GM18868 (cell line): ENCODE measurements around the gene PIP4K2A.
"Not testable (repeated sequence)": the region's sequence is repeated elsewhere in the genome, so short reads cannot be mapped to it uniquely, and the experiment has no call there.

Experiments
- ATAC-seq: cut with Tn5 transposase; IDR thresholded peaks from one replicate; pipeline ENCODE4 v1.9.1; 2021; ENCODE audit warnings: mild to moderate bottlenecking, moderate library complexity; ENCODE audit not compliant: unreplicated experiment

The PIP4K2A gene

GRCh38 chr10:22697800-22698199, 16.6 kb downstream of the PIP4K2A start:
- ATAC-seq: no peak

- no peak for ATAC-seq
Observed at GRCh38 chr10:22697101-22697500, 17.3 kb downstream of the PIP4K2A start.

GRCh38 chr10:22693860-22694259, 20.5 kb downstream of the PIP4K2A start:
- ATAC-seq: no peak

GRCh38 chr10:22693371-22693784, 21.0 kb downstream of the PIP4K2A start:
- ATAC-seq: peak; percentile 68

GRCh38 chr10:22692119-22692518, 22.3 kb downstream of the PIP4K2A start:
- not testable (repeated sequence) for ATAC-seq

GRCh38 chr10:22690614-22691431, 23.6 kb downstream of the PIP4K2A start:
- ATAC-seq: peak; percentile 68

- ATAC-seq: peak; percentile 17
Observed at GRCh38 chr10:22690158-22690557, 24.2 kb downstream of the PIP4K2A start.

GRCh38 chr10:22686347-22686746, 28.0 kb downstream of the PIP4K2A start:
- no peak for ATAC-seq

GRCh38 chr10:22685926-22686325, 28.5 kb downstream of the PIP4K2A start:
- ATAC-seq: no peak

GRCh38 chr10:22684699-22685098, 29.7 kb downstream of the PIP4K2A start:
- no peak for ATAC-seq

GRCh38 chr10:22683140-22683389, 31.3 kb downstream of the PIP4K2A start:
- peak; percentile 58 for ATAC-seq

- ATAC-seq: peak; percentile 29
Observed at GRCh38 chr10:22682237-22683139, 31.9 kb downstream of the PIP4K2A start.

GRCh38 chr10:22681783-22682183, 32.6 kb downstream of the PIP4K2A start:
- ATAC-seq: peak; percentile 24

- ATAC-seq: no peak
Observed at GRCh38 chr10:22681301-22681700, 33.1 kb downstream of the PIP4K2A start.

GRCh38 chr10:22679608-22680007, 34.8 kb downstream of the PIP4K2A start:
- ATAC-seq: no peak

- ATAC-seq: no peak
Observed at GRCh38 chr10:22677333-22677732, 37.0 kb downstream of the PIP4K2A start.

GRCh38 chr10:22676435-22676834, 37.9 kb downstream of the PIP4K2A start:
- ATAC-seq: no peak

- ATAC-seq: no peak
Observed at GRCh38 chr10:22674573-22674930, 39.8 kb downstream of the PIP4K2A start.

- ATAC-seq: no peak
Observed at GRCh38 chr10:22673785-22674572, 40.4 kb downstream of the PIP4K2A start.

- ATAC-seq: no peak
Observed at GRCh38 chr10:22673091-22673392, 41.3 kb downstream of the PIP4K2A start.

GRCh38 chr10:22672319-22673090, 41.9 kb downstream of the PIP4K2A start:
- no peak for ATAC-seq
